Bronchial epithelial cell (primary cell): Measurements from ENCODE around the gene PACS1. TPM values are rescaled to one million over a fixed set of nuclear protein-coding genes. Genes with fewer than 3 reads are reported as not detected.

Experiments used
- DNase-seq: peaks from one replicate; pipeline ENCODE4 v3.0.0-alpha.2; 2010; ENCODE audit warnings: low read depth
- FAIRE-seq: peaks from 2 replicates; lab custom pipeline; 2011; peaks lifted over from hg19 to GRCh38; lab: Jason Lieb, UNC
- H3K27me3 ChIP-seq: 2 replicates; pipeline ENCODE4 v1.5.1; 2011; ENCODE audit warnings: low read length; ENCODE audit not compliant: control insufficient read depth, insufficient read depth
- H3K36me3 ChIP-seq: 2 replicates; pipeline ENCODE4 v1.5.1; 2011; ENCODE audit warnings: low read length; ENCODE audit not compliant: control insufficient read depth, insufficient read depth
- H3K4me3 ChIP-seq: 2 replicates; pipeline ENCODE4 v1.5.1; 2011; ENCODE audit warnings: mild to moderate bottlenecking, low read depth, low read length, control low read depth
- CTCF ChIP-seq: IDR thresholded peaks from 2 replicates; pipeline ENCODE4 v1.5.1; 2011; ENCODE audit warnings: mild to moderate bottlenecking, moderate library complexity, low read length, control low read depth, inconsistent platforms; ENCODE audit not compliant: insufficient read depth, severe bottlenecking
- total RNA-seq: library from RNA; depleted of rRNA; stranded (reverse); fragments of >200 nt; gene quantifications from 2 replicates; pipeline ENCODE4 v1.2.1, GENCODE V29; 2014

Gene PACS1
- total RNA-seq, 1 donor from 2014 or later, result 6.8 TPM

- DNase-seq (no peak), FAIRE-seq (no peak)
- Histone ChIP-seq H3K36me3 (peaks cover 1% of the 10 kb centered on the region), H3K4me3 (peak within 1 kb of the TSS; percentile 29), H3K27me3 (peaks cover 9% of the 10 kb centered on the region)
- no peak for TF ChIP-seq CTCF
These were observed 221.9 kb downstream of the PACS1 start, which contains the start of gene TMEM151A for GRCh38 chr11:66291706-66292542. TMEM151A (plus strand) TSS chr11:66291894; CDS start chr11:66292014, 120 bp downstream.

GRCh38 chr11:66292543-66293332 lies 222.7 kb downstream of the PACS1 start:
- H3K4me3 ChIP-seq, result no peak overlapping the region
- peaks cover 9% of the 10 kb centered on the region for H3K27me3 ChIP-seq
- TF ChIP-seq CTCF, result no peak
- peak; percentile 58 for FAIRE-seq
- no peak for DNase-seq
- peaks cover 1% of the 10 kb centered on the region for H3K36me3 ChIP-seq

GRCh38 chr11:66293352-66293751 lies 223.3 kb downstream of the PACS1 start:
- TF ChIP-seq CTCF, result no peak
- FAIRE-seq, result no peak
- no peak overlapping the region for H3K4me3 ChIP-seq
- no peak for DNase-seq
- peaks cover 9% of the 10 kb centered on the region for H3K27me3 ChIP-seq
- H3K36me3 ChIP-seq, result no peaks in the 10 kb centered on the region

GRCh38 chr11:66293777-66294625 lies 223.9 kb downstream of the PACS1 start:
- DNase-seq, result no peak
- TF ChIP-seq CTCF, result no peak
- Histone ChIP-seq H3K27me3 (peaks cover 9% of the 10 kb centered on the region), H3K36me3 (no peaks in the 10 kb centered on the region), H3K4me3 (no peak overlapping the region)
- FAIRE-seq, result no peak

Other genes starting within 250 kb of the PACS1 start
- gene SNX32, start 236.3 kb upstream of the PACS1 start, total RNA-seq, result under 0.01 TPM in 1 of 2 replicates, not detected in the other
- gene CFL1, start 212.1 kb upstream of the PACS1 start, total RNA-seq, result 764 and 971 TPM in 2 replicates
- 58.4 and 63.8 TPM in 2 replicates for gene MUS81, start 209.8 kb upstream of the PACS1 start, total RNA-seq
- 2.9 and 5.6 TPM in 2 replicates for gene EFEMP2, start 197.5 kb upstream of the PACS1 start, total RNA-seq
- not detected in 2 replicates for gene CTSW, start 190.4 kb upstream of the PACS1 start, total RNA-seq
- 103 and 157 TPM in 2 replicates for gene FIBP, start 181.8 kb upstream of the PACS1 start, total RNA-seq
- 19.6 and 29.7 TPM in 2 replicates for gene CCDC85B, start 179.6 kb upstream of the PACS1 start, total RNA-seq
- 2.6 and 3.1 TPM in 2 replicates for gene FOSL1, start 169.9 kb upstream of the PACS1 start, total RNA-seq
- gene C11orf68, start 151.2 kb upstream of the PACS1 start, total RNA-seq, result 8.4 and 12.9 TPM in 2 replicates
- gene DRAP1, start 150.8 kb upstream of the PACS1 start, total RNA-seq, result 176 and 429 TPM in 2 replicates
- under 0.01 TPM in 1 of 2 replicates, not detected in the other for gene TSGA10IP, start 124.8 kb upstream of the PACS1 start, total RNA-seq
- gene SART1, start 108.5 kb upstream of the PACS1 start, total RNA-seq, result 32.4 and 51.7 TPM in 2 replicates
- gene EIF1AD, start 68.1 kb upstream of the PACS1 start, total RNA-seq, result 39.7 and 44.5 TPM in 2 replicates
- gene BANF1, start 67.8 kb upstream of the PACS1 start, total RNA-seq, result 8.4 and 14.0 TPM in 2 replicates
- gene CST6, start 58.3 kb upstream of the PACS1 start, total RNA-seq, result 3.9 and 4.4 TPM in 2 replicates
- 0.26 TPM in 1 of 2 replicates, not detected in the other for gene CATSPER1, start 43.8 kb upstream of the PACS1 start, total RNA-seq
- gene GAL3ST3, start 21.1 kb upstream of the PACS1 start, total RNA-seq, result not detected in 2 replicates
- 88.2 and 91.0 TPM in 2 replicates for gene SF3B2, start 17.9 kb upstream of the PACS1 start, total RNA-seq
- 25.8 and 32.5 TPM in 2 replicates for gene KLC2, start 187.4 kb downstream of the PACS1 start, total RNA-seq
- gene RAB1B, start 198.4 kb downstream of the PACS1 start, total RNA-seq, result 54.5 and 68.0 TPM in 2 replicates
- not detected in 2 replicates for gene CNIH2, start 207.9 kb downstream of the PACS1 start, total RNA-seq
- gene YIF1A, start 218.9 kb downstream of the PACS1 start, total RNA-seq, result 231 and 294 TPM in 2 replicates
- gene TMEM151A, start 221.6 kb downstream of the PACS1 start, total RNA-seq, result not detected in 2 replicates
- gene CD248, start 246.8 kb downstream of the PACS1 start, total RNA-seq, result under 0.01 TPM in 2 replicates